Measurements from ENCODE around the gene DCXR.

The DCXR gene

DNA sequence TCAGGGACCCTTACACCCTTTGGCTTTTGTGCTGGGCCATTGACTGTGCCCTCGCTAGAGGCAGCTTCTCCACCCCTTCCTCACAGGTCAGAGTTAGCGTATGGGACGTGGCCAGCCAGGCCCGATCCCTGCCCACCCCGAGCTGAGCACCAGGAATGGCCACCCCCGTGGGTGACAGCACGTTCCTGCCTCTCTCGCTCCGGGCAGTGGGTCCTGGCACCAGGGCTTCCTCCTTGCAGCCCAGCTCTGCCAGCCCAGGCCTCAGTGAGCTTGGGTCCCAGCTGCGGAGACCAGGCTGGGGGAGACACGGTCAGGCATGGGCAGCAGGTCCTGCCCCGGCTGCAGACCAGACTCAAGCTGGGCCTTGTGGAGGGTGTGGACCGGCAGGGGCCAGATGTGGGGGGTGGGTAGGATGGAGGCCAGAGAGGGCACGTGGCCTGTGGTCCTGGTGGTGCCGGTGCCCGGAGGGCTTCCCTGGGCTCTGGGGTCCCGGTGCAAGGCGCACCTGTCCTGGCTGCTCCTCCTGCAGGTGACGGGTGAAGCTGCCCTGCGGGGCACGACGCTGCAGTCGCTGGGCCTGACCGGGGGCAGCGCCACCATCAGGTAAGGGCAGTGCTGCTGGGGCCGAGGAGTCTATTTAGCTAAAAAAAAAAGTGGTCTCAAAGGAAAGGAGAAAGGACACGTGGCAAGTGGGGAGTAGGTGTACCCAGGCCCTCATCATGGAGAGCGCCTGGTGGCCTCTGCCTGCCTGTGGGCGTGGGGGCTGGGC is 41.9 kb downstream of the DCXR start:
- no peak for TF ChIP-seq POLR2A (IDR thresholded peaks at IDR 0.05; ENCODE audit: low read depth, low read length)
- TF ChIP-seq TAF1 (IDR thresholded peaks at IDR 0.05; ENCODE audit: borderline replicate concordance, low read depth, low read length) = no peak
- no peak for TF ChIP-seq POLR2AphosphoS5 (IDR thresholded peaks at IDR 0.05; ENCODE audit: low read depth, low read length)

GRCh38 chr17:81994593-81995462 is 42.7 kb downstream of the DCXR start:
- DNase-seq (ENCODE audit: insufficient read length) = no peak
- no peak for FAIRE-seq
- no peak for TF ChIP-seq TAF1 (IDR thresholded peaks at IDR 0.05; ENCODE audit: borderline replicate concordance, low read depth, low read length)
- no peak for TF ChIP-seq POLR2A (IDR thresholded peaks at IDR 0.05; ENCODE audit: low read depth, low read length)

More for the DNA sequence above, 41.9 kb downstream of the DCXR start:
- FAIRE-seq = no peak
- DNase-seq (ENCODE audit: insufficient read length) = no peak

GRCh38 chr17:81993729-81994592 is 43.5 kb downstream of the DCXR start:
- no peak for DNase-seq (ENCODE audit: insufficient read length)
- FAIRE-seq = no peak
- TF ChIP-seq POLR2A (IDR thresholded peaks at IDR 0.05; ENCODE audit: low read depth, low read length) = no peak
- no peak for TF ChIP-seq TAF1 (IDR thresholded peaks at IDR 0.05; ENCODE audit: borderline replicate concordance, low read depth, low read length)
- no peak for TF ChIP-seq POLR2AphosphoS5 (IDR thresholded peaks at IDR 0.05; ENCODE audit: low read depth, low read length)

GRCh38 chr17:81992306-81993102 is 45.0 kb downstream of the DCXR start:
- DNase-seq (ENCODE audit: insufficient read length) (no peak), FAIRE-seq (no peak)
- TF ChIP-seq POLR2AphosphoS5 (IDR thresholded peaks at IDR 0.05; ENCODE audit: low read depth, low read length) (no peak), TAF1 (IDR thresholded peaks at IDR 0.05; ENCODE audit: borderline replicate concordance, low read depth, low read length) (no peak), POLR2A (IDR thresholded peaks at IDR 0.05; ENCODE audit: low read depth, low read length) (no peak)

DNA sequence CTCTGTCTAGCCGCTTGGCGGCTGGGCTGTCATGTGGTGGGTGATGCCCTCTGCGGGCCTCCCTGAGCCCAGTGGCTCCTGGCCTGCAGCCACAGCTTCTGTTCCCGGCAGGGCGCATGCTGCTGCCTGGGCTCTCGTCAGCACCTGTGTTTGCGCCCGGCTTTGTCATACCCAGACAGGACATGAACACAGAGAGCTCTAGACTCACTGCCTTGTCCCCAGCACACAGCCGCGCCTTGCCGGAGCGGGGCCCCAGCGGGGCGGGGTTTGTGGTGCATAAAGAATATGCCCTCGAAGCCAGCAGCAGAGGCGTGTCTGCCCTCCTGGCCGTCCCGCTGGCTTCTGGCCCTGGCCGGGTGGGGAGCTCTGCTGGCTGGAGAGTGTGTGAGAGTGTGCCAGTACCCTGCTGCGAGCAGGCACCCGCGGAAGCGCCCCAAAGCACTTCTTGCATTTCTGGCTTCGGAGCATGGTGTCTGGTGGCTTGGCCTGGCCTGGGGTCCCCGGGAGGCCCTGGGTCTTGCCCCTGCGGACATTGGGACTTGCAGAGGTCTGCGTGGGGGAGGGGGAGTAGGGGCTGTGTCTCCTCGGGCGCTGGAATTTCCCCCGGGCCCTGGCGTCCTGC is 45.7 kb downstream of the DCXR start:
- TF ChIP-seq TAF1 (IDR thresholded peaks at IDR 0.05; ENCODE audit: borderline replicate concordance, low read depth, low read length) (no peak), POLR2A (IDR thresholded peaks at IDR 0.05; ENCODE audit: low read depth, low read length) (no peak), POLR2AphosphoS5 (IDR thresholded peaks at IDR 0.05; ENCODE audit: low read depth, low read length) (no peak)
- DNase-seq (ENCODE audit: insufficient read length) (no peak), FAIRE-seq (no peak)

- FAIRE-seq = no peak
- TF ChIP-seq TAF1 (IDR thresholded peaks at IDR 0.05; ENCODE audit: borderline replicate concordance, low read depth, low read length) = no peak
- no peak for TF ChIP-seq POLR2AphosphoS5 (IDR thresholded peaks at IDR 0.05; ENCODE audit: low read depth, low read length)
- TF ChIP-seq POLR2A (IDR thresholded peaks at IDR 0.05; ENCODE audit: low read depth, low read length) = no peak
- DNase-seq (ENCODE audit: insufficient read length) = no peak
Observed at GRCh38 chr17:81990836-81991683, 46.4 kb downstream of the DCXR start.

- TF ChIP-seq POLR2A (IDR thresholded peaks at IDR 0.05; ENCODE audit: low read depth, low read length) = no peak
- TF ChIP-seq TAF1 (IDR thresholded peaks at IDR 0.05; ENCODE audit: borderline replicate concordance, low read depth, low read length) = no peak
- TF ChIP-seq POLR2AphosphoS5 (IDR thresholded peaks at IDR 0.05; ENCODE audit: low read depth, low read length) = no peak
- FAIRE-seq = no peak
- DNase-seq (ENCODE audit: insufficient read length) = no peak
Observed at GRCh38 chr17:81987161-81987770, 50.2 kb downstream of the DCXR start.

DNA sequence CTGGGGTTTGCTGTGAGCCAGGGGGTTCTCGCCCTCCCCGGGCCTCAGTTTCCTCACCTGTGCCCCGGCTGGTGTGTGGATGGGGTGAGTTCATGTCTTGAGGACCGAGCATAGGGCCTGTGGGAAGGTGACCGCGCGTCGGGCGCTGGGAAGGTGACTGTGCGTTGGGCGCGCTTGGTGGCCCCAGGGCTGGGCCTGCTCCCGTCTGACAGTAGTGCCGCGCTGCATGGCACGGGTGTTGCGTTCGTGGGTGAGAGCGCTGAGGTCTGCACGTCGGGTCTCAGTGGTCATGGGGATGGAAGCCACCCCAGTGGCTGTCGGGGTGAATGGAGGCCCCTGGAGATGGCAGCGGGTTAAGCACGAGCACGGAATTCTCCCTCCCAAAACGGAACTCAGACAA is 50.9 kb downstream of the DCXR start:
- no peak for FAIRE-seq
- TF ChIP-seq POLR2A (IDR thresholded peaks at IDR 0.05; ENCODE audit: low read depth, low read length) (no peak), TAF1 (IDR thresholded peaks at IDR 0.05; ENCODE audit: borderline replicate concordance, low read depth, low read length) (no peak), POLR2AphosphoS5 (IDR thresholded peaks at IDR 0.05; ENCODE audit: low read depth, low read length) (no peak)
- no peak for DNase-seq (ENCODE audit: insufficient read length)
